Transverse colon (tissue), 3 donors: ENCODE results near the gene CNTN1.

Source experiments
- POLR2A ChIP-seq: fragments of 450-650 bp; IDR thresholded peaks from one replicate; pipeline ENCODE4 v1.6.1; 2016; ENCODE audit warnings: antibody characterized with exemption, mild to moderate bottlenecking, moderate library complexity
- TF ChIP-seq, protein P1 (sequence below), 5 experiments: fragments of 200-600 bp in 3 of 5; fragments of 450-650 bp in 2 of 5; sonication (generic) in 3 of 5; IDR thresholded peaks; 1 replicate in 2 of 5; 2 replicates in 3 of 5; pipeline ENCODE4 v1.5.1; 2016 to 2017; ENCODE audit warnings: antibody characterized with exemption in 5 of 5, inconsistent platforms in 3 of 5, mild to moderate bottlenecking in 2 of 5, moderate library complexity in 1 of 5

DNA sequence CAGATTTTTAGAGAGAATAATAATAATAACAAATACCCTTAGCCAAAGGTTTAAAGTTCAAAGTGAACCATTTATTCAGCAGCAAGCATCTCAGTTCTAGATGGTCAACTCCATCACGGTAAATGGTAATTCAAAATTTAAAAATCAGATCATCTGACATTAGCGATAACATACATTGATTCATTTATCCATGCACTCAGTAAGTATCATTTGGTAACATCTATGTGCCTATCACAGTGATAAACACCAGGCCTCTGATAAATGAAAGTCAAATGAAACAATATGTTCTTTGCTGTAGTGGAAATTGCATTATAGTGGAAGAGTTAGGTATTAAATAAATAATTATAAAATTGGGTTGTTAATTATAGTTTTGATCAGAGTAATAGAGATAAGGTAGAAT, 108.8 kb downstream of the CNTN1 start:
- TF ChIP-seq POLR2A, result no peak
- TF ChIP-seq, protein P1, sequence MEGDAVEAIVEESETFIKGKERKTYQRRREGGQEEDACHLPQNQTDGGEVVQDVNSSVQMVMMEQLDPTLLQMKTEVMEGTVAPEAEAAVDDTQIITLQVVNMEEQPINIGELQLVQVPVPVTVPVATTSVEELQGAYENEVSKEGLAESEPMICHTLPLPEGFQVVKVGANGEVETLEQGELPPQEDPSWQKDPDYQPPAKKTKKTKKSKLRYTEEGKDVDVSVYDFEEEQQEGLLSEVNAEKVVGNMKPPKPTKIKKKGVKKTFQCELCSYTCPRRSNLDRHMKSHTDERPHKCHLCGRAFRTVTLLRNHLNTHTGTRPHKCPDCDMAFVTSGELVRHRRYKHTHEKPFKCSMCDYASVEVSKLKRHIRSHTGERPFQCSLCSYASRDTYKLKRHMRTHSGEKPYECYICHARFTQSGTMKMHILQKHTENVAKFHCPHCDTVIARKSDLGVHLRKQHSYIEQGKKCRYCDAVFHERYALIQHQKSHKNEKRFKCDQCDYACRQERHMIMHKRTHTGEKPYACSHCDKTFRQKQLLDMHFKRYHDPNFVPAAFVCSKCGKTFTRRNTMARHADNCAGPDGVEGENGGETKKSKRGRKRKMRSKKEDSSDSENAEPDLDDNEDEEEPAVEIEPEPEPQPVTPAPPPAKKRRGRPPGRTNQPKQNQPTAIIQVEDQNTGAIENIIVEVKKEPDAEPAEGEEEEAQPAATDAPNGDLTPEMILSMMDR (IDR thresholded peaks at IDR 0.05), result no peak
